HAP-1 (cell line): ENCODE results near the gene SLC25A39.
A peak's percentile ranks its signal among the peaks of the same experiment; 100 is the strongest.

Source experiments
- DNase-seq, 2 experiments: peaks; one replicate each; pipeline ENCODE4 v3.0.0-alpha.2; 2016 to 2020; ENCODE audit warnings: low spot score in 2 of 2
- H3K27me3 ChIP-seq: fragments of 250-450 bp; sonication (Bioruptor Pico); 2 replicates; pipeline ENCODE4 v1.5.1; 2020; ENCODE audit warnings: low read depth, mild to moderate bottlenecking, moderate library complexity
- H3K36me3 ChIP-seq: fragments of 250-450 bp; sonication (Bioruptor Pico); replicated peaks from 2 replicates; pipeline ENCODE4 v1.5.1; 2020; ENCODE audit warnings: mild to moderate bottlenecking
- H3K4me1 ChIP-seq: fragments of 250-450 bp; sonication (Bioruptor Pico); 2 replicates; pipeline ENCODE4 v1.5.1; 2020; ENCODE audit warnings: mild to moderate bottlenecking
- H3K4me3 ChIP-seq: fragments of 250-450 bp; sonication (Bioruptor Pico); 2 replicates; pipeline ENCODE4 v1.5.1; 2020; ENCODE audit warnings: mild to moderate bottlenecking, moderate library complexity
- H3K9me3 ChIP-seq: fragments of 250-450 bp; sonication (Bioruptor Pico); 2 replicates; pipeline ENCODE4 v1.5.1; 2020; ENCODE audit warnings: mild to moderate bottlenecking, moderate library complexity
- in situ Hi-C: fragments of 300-500 bp; cut with MboI; formaldehyde crosslinking; loops from 3 replicates; pipeline ENCODE4 v1.14.3; 2020; ENCODE audit warnings: low sequenced_read_pairs, inconsistent platforms, mixed read lengths

Gene SLC25A39

GRCh38 chr17:44308865-44309264 is 15.8 kb downstream of the SLC25A39 start:
- no peaks in the 10 kb centered on the region for H3K4me1 ChIP-seq
- DNase-seq: no peak
- H3K9me3 ChIP-seq: no peaks in the 10 kb centered on the region
- H3K36me3 ChIP-seq: no peaks in the 10 kb centered on the region
- H3K27me3 ChIP-seq: peaks cover 3% of the 10 kb centered on the region; the same call in 1 of the 2 replicates
- in situ Hi-C loops: no loop called here
- no peak overlapping the region for H3K4me3 ChIP-seq

- in situ Hi-C loops: no loop called here
- no peaks in the 10 kb centered on the region for H3K36me3 ChIP-seq
- H3K4me1 ChIP-seq: no peaks in the 10 kb centered on the region
- H3K27me3 ChIP-seq: peaks cover 3% of the 10 kb centered on the region; the same call in 1 of the 2 replicates
- peak within 1 kb of the TSS; percentile 25 for H3K4me3 ChIP-seq
- peak; percentile 65 to 93 for DNase-seq
- H3K9me3 ChIP-seq: no peaks in the 10 kb centered on the region
These were observed 16.3 kb downstream of the SLC25A39 start, which contains the start of gene RUNDC3A for GRCh38 chr17:44308320-44308818. Gene RUNDC3A (plus strand): TSS chr17:44308601. CDS start chr17:44308833, 232 bp downstream.

- in situ Hi-C loops: no loop called here
- Histone ChIP-seq H3K4me1 (no peaks in the 10 kb centered on the region), H3K9me3 (no peaks in the 10 kb centered on the region), H3K4me3 (no peak overlapping the region), H3K36me3 (no peaks in the 10 kb centered on the region), H3K27me3 (peaks cover 3% of the 10 kb centered on the region; the same call in 1 of the 2 replicates)
- DNase-seq: peak; percentile 12 to 57
These were observed 17.0 kb downstream of the SLC25A39 start for GRCh38 chr17:44307387-44308186.

- peaks cover 3% of the 10 kb centered on the region; the same call in 1 of the 2 replicates for H3K27me3 ChIP-seq
- DNase-seq: no peak
These were observed 20.0 kb downstream of the SLC25A39 start for GRCh38 chr17:44304651-44305050.

GRCh38 chr17:44297975-44298374 is 26.6 kb downstream of the SLC25A39 start:
- Histone ChIP-seq H3K4me1 (no peaks in the 10 kb centered on the region), H3K4me3 (no peak overlapping the region), H3K27me3 (no peaks in the 10 kb centered on the region), H3K9me3 (no peaks in the 10 kb centered on the region), H3K36me3 (no peaks in the 10 kb centered on the region)
- in situ Hi-C loops: no loop called here
- DNase-seq: no peak

More at GRCh38 chr17:44304651-44305050, 20.0 kb downstream of the SLC25A39 start:
- H3K4me1 ChIP-seq: no peaks in the 10 kb centered on the region
- H3K36me3 ChIP-seq: no peaks in the 10 kb centered on the region
- no peak overlapping the region for H3K4me3 ChIP-seq
- H3K9me3 ChIP-seq: no peaks in the 10 kb centered on the region
- in situ Hi-C loops: no loop called here

GRCh38 chr17:44293509-44294226 is 31.0 kb downstream of the SLC25A39 start:
- Histone ChIP-seq H3K9me3 (no peaks in the 10 kb centered on the region), H3K27me3 (no peaks in the 10 kb centered on the region), H3K4me3 (no peak overlapping the region), H3K4me1 (no peaks in the 10 kb centered on the region), H3K36me3 (no peaks in the 10 kb centered on the region)
- in situ Hi-C loops: no loop called here
- DNase-seq: no peak

GRCh38 chr17:44287651-44288050 is 37.0 kb downstream of the SLC25A39 start:
- no peaks in the 10 kb centered on the region for H3K9me3 ChIP-seq
- H3K4me3 ChIP-seq: no peak overlapping the region
- no peak for DNase-seq
- H3K27me3 ChIP-seq: no peaks in the 10 kb centered on the region
- no peaks in the 10 kb centered on the region for H3K36me3 ChIP-seq
- in situ Hi-C loops: no loop called here
- H3K4me1 ChIP-seq: no peaks in the 10 kb centered on the region

GRCh38 chr17:44284024-44284400 is 40.6 kb downstream of the SLC25A39 start:
- H3K27me3 ChIP-seq: no peaks in the 10 kb centered on the region
- no peak for DNase-seq
- no peaks in the 10 kb centered on the region for H3K4me1 ChIP-seq
- no peaks in the 10 kb centered on the region for H3K36me3 ChIP-seq
- H3K4me3 ChIP-seq: no peak overlapping the region
- in situ Hi-C loops: no loop called here
- H3K9me3 ChIP-seq: no peaks in the 10 kb centered on the region

- no peaks in the 10 kb centered on the region for H3K9me3 ChIP-seq
- no peak overlapping the region for H3K4me3 ChIP-seq
- no peaks in the 10 kb centered on the region for H3K36me3 ChIP-seq
- in situ Hi-C loops: no loop called here
- no peak for DNase-seq
- H3K4me1 ChIP-seq: no peaks in the 10 kb centered on the region
- no peaks in the 10 kb centered on the region for H3K27me3 ChIP-seq
These were observed 41.1 kb downstream of the SLC25A39 start for GRCh38 chr17:44283344-44284023.

GRCh38 chr17:44282264-44282663 is 42.4 kb downstream of the SLC25A39 start:
- Histone ChIP-seq H3K27me3 (no peaks in the 10 kb centered on the region), H3K9me3 (no peaks in the 10 kb centered on the region), H3K4me3 (no peak overlapping the region), H3K4me1 (no peaks in the 10 kb centered on the region), H3K36me3 (no peaks in the 10 kb centered on the region)
- DNase-seq: no peak
- in situ Hi-C loops: no loop called here

- H3K4me1 ChIP-seq: no peaks in the 10 kb centered on the region
- H3K27me3 ChIP-seq: no peaks in the 10 kb centered on the region
- in situ Hi-C loops: no loop called here
- H3K36me3 ChIP-seq: no peaks in the 10 kb centered on the region
- no peaks in the 10 kb centered on the region for H3K9me3 ChIP-seq
- H3K4me3 ChIP-seq: no peak overlapping the region
- DNase-seq: no peak
These were observed 43.1 kb downstream of the SLC25A39 start for GRCh38 chr17:44281570-44281969.

- Histone ChIP-seq H3K4me3 (no peak overlapping the region), H3K27me3 (no peaks in the 10 kb centered on the region), H3K4me1 (no peaks in the 10 kb centered on the region), H3K9me3 (no peaks in the 10 kb centered on the region), H3K36me3 (no peaks in the 10 kb centered on the region)
- in situ Hi-C loops: no loop called here
- no peak for DNase-seq
These were observed 44.2 kb downstream of the SLC25A39 start for GRCh38 chr17:44280392-44280937.

GRCh38 chr17:44279666-44280391 is 44.8 kb downstream of the SLC25A39 start:
- Histone ChIP-seq H3K4me1 (no peaks in the 10 kb centered on the region), H3K9me3 (no peaks in the 10 kb centered on the region), H3K4me3 (no peak overlapping the region), H3K36me3 (no peaks in the 10 kb centered on the region), H3K27me3 (no peaks in the 10 kb centered on the region)
- in situ Hi-C loops: no loop called here
- no peak for DNase-seq
